Hematopoietic multipotent progenitor cell (in vitro differentiated cells): Measurements from ENCODE around the gene KRI1. TPM values are rescaled to one million over a fixed set of nuclear protein-coding genes. Genes with fewer than 3 reads are reported as not detected.
A peak's percentile ranks its signal among the peaks of the same experiment; 100 is the strongest.
"Not testable (repeated sequence)": the region's sequence is repeated elsewhere in the genome, so short reads cannot be mapped to it uniquely, and the experiment has no call there.

Experiments used
- DNase-seq, 3 donors: peaks; one replicate each; pipeline ENCODE4 v3.0.0-alpha.2; 2011 to 2015; ENCODE audit warnings: low read depth in 2 of 3, low spot score in 2 of 3
- total RNA-seq: library from RNA; depleted of rRNA; stranded (reverse); fragments of >200 nt; gene quantifications from one replicate; pipeline ENCODE4 v1.2.3, GENCODE V29; 2012

KRI1 gene
- total RNA-seq, 1 donor: 21.5 TPM

GRCh38 chr19:10577951-10578350 lies 12.1 kb upstream of the KRI1 start:
- DNase-seq: no peak

- no peak for DNase-seq
These were observed 9.4 kb upstream of the KRI1 start for GRCh38 chr19:10575011-10575716.

GRCh38 chr19:10574462-10574861 lies 8.7 kb upstream of the KRI1 start:
- DNase-seq: no peak

GRCh38 chr19:10573793-10574192 lies 8.0 kb upstream of the KRI1 start:
- DNase-seq: not testable (repeated sequence)

- peak; percentile 97 to 100 (median 99) for DNase-seq
These were observed 3.2 kb upstream of the KRI1 start, which contains the start of gene CDKN2D for GRCh38 chr19:10568826-10569651. TSS of gene CDKN2D (minus strand) at chr19:10568979. CDS start at chr19:10568653, 326 bp downstream.

- DNase-seq: peak in 1 of 3 donors; percentile 22
These were observed 2.4 kb upstream of the KRI1 start for GRCh38 chr19:10568062-10568825.

GRCh38 chr19:10567656-10568055 lies 1.8 kb upstream of the KRI1 start:
- DNase-seq: no peak

- peak in 1 of 3 donors; percentile 52 for DNase-seq
These were observed 1.0 kb upstream of the KRI1 start for GRCh38 chr19:10566658-10567410.

- DNase-seq: no peak
These were observed 523 bp upstream of the KRI1 start for GRCh38 chr19:10566408-10566657.

- DNase-seq: peak in 2 of 3 donors; percentile 72 to 82
These were observed 713 bp downstream of the KRI1 start for GRCh38 chr19:10565028-10565566.

GRCh38 chr19:10562609-10563008 lies 3.2 kb downstream of the KRI1 start:
- no peak for DNase-seq

GRCh38 chr19:10560154-10560553 lies 5.7 kb downstream of the KRI1 start:
- DNase-seq: no peak

GRCh38 chr19:10557603-10558197 lies 8.1 kb downstream of the KRI1 start:
- DNase-seq: no peak

- no peak for DNase-seq
These were observed 10.2 kb downstream of the KRI1 start for GRCh38 chr19:10555610-10555973.

- peak in 1 of 3 donors; percentile 21 for DNase-seq
These were observed 10.8 kb downstream of the KRI1 start for GRCh38 chr19:10554760-10555609.

- DNase-seq: peak in 2 of 3 donors; percentile 95 to 99
These were observed 11.8 kb downstream of the KRI1 start for GRCh38 chr19:10553943-10554381.

- peak in 1 of 3 donors; percentile 53 for DNase-seq
These were observed 12.6 kb downstream of the KRI1 start for GRCh38 chr19:10553087-10553667.

GRCh38 chr19:10552510-10553053 lies 13.2 kb downstream of the KRI1 start:
- peak in 1 of 3 donors; percentile 48 for DNase-seq
